GM08714 (cell line): ENCODE measurements around the gene PPP1R16B.
A peak's percentile ranks its signal among the peaks of the same experiment; 100 is the strongest.
"Not testable (repeated sequence)": the region's sequence is repeated elsewhere in the genome, so short reads cannot be mapped to it uniquely, and the experiment has no call there.

Experiments used
- H3K4me3 ChIP-seq: fragments of 200-500 bp; sonication (Bioruptor generic); 2 replicates; pipeline ENCODE4 v1.5.1; 2014; ENCODE audit warnings: mild to moderate bottlenecking, low read length, inconsistent platforms
- ZNF274 ChIP-seq: IDR thresholded peaks from 2 replicates; pipeline ENCODE4 v1.6.1; 2012; ENCODE audit warnings: mild to moderate bottlenecking, low read depth, low read length

The PPP1R16B gene

DNA sequence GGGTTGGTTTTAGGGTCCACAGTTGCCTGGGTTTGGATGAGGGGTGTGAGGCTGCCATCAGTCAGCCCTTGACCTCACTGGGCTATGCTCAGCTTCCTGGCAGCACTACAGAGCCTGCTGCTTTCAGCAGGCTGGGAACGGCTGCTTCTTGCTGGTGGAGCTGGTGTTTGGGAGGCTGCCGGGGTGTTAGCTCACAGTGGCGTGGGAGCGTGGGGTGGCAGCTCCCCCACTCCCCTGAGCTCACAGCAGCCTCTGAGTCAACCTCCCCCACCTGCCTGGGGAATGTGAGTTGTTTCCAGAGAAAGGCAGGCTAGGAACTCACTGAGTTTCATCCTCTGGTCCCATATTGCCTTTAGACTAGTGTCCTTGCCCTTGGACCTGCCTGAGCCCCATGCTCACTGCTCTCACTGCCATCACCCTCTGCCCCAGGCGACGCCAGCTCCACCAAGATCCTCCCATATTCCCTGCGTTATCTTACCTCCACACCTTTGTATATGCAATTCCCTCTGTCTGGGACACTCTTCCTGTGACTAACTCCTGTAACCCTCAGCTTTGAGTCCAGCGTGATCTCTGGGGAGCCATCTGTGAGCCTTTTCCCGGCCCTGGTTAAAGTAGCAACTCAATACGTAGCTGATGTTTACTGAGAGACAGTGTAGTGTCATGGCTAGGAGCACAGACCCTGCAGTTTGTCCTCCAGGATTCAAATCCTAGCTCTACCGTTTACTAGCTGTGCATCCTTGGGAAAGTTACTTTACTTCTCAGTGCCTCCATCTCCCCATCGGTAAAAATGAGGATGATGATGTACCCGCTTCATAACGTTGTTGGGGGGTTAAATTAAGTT lies 34.8 kb downstream of the PPP1R16B start:
- TF ChIP-seq ZNF274, result no peak
- no peak overlapping the region for H3K4me3 ChIP-seq

DNA sequence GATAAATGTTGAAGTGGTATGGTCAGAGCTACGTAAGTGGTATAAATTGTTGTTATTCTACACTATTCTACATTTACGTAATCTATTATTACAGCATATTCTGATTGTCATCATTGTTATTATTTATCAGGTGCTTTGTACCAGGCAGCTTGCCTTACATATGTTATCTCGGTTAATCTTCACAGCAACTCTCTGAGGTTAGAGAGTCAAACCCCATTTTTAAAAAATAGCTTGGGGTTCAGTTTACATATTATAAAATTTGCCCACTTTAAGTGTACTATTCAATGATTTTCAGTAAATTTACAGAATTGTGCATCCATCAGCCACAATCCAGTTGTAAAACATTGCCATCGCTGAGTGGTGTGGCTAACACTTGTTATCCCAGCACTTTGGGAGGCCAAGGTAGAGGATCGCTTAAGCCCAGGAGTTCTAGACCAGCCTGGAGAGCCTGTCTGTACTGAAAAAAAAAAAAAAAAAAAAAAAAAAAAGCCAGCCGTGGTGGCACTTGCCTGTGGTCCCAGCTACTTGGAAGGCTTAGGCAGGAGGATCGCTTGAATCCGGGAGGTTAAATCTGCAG lies 35.5 kb downstream of the PPP1R16B start:
- TF ChIP-seq ZNF274, result no peak
- no peak overlapping the region for H3K4me3 ChIP-seq

DNA sequence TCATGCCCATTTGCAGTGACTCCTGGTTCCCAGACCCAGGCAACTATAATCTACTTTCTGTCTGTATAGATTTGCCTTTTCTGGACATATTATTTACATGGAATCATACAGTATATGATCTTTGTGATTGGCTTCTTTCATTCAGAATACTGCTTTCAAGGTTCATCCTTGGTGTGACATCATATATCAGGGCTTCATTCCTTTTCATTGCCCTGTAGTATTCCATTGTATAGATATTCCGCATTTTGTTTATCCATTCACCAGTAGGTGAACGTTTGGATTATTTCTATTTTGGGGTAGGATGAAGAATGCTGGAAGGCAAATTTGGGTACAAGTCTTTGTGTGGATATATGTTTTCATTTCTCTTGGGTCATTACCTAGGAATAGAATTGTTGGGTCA lies 36.1 kb downstream of the PPP1R16B start:
- H3K4me3 ChIP-seq, result no peak overlapping the region
- TF ChIP-seq ZNF274, result no peak

DNA sequence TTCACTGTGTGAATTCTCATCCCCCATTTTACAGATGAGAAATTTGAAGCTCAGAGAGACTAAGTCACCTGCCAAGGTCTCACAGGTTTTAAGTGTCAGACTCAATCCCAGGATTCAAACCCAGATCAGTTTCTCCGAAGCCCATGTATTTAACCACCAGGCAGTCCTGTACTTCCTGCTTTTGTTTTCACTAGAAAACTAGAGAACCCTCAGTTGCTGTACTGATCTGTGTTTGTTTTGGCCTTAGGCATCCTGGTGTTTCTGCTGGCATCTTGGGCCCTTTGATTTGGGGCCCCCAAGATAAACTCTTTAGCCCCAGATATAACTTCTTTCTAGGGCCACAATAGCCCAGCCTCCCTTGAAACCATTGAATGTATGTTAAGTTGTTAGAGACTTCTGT lies 36.5 kb downstream of the PPP1R16B start:
- H3K4me3 ChIP-seq, result peak overlapping the region; percentile 41; the same call in 1 of the 2 replicates
- TF ChIP-seq ZNF274, result no peak

DNA sequence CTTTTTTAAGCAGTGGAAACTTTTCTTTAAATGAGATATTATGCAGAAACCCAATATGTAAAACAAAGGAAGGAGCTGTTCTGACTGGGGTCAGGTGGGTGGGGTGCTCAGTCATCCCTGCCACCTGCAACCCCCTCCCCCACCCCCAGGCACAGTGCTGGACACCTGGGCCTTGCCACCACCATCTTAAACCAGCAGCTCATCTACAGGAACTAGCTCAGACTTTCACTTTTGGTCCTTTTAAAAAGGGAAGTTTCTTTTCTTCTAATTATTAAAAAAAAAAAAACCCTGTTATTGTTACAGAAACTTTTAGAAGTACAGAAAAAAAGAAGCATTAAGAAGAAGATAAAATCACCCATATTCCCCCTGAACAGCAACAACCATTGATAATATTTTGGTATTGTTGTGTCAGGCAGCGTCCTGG lies 37.1 kb downstream of the PPP1R16B start:
- no peak overlapping the region for H3K4me3 ChIP-seq

DNA sequence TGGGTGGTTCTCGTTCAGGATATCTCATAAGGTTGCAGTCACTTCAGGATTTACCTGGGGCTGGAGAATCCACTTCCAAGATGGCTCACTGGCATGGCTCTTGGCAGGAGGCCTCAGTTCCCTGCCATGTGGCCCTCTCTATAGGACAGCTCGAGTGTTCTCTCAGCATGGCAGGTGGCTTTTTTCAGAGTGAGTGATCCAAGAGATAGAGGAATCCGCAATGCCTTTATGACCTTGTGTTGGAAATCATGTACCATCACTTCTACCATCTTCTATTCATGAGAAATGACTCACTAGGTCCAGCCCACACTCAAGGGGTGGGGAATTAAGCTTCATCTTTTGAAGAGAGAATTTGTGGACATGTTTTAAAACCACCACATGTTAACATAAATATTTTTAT lies 37.8 kb downstream of the PPP1R16B start:
- no peak for TF ChIP-seq ZNF274

More for the DNA sequence above, 37.1 kb downstream of the PPP1R16B start:
- no peak for TF ChIP-seq ZNF274

DNA sequence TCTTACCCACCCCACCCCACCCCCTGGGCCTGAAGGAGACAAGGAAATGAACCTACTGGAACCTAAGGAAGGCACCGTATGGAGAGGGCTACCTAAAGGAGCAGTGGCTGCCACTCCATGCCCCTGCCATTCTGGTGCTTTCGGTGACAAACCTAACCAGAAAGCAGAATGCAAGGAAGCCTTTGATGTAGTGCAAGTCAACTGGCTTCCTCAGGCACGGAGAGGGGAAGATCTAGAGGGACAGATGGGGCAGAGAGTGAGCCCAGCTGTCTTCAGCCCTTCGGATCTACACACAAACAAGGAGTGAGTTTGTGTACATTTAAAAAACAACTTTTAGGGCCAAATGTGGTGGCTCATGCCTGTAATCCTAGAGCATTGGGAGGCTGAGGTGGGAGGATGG lies 39.5 kb downstream of the PPP1R16B start:
- no peak for TF ChIP-seq ZNF274
- H3K4me3 ChIP-seq, result no peak overlapping the region

More for the DNA sequence above, 37.8 kb downstream of the PPP1R16B start:
- peak overlapping the region; percentile 8; the same call in 1 of the 2 replicates for H3K4me3 ChIP-seq

DNA sequence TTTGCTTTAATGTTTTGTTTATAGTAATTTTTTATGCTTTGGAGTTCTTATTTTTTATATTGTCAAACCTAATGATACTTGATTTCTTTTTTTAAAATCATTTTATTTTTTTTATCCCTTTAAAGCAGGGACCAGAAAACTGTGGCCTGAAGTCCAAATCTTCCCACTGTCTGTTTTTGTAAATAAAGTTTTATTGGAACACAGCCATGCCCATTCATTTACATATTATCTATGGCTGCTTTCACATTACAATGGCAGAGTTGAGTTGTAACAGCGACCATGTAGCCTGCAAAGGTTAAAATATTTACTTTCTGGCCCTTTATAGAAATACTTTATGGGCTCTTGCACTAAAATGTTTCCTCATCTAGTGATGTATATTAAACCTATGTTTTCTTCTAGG lies 42.3 kb downstream of the PPP1R16B start:
- H3K4me3 ChIP-seq, result no peak overlapping the region
- no peak for TF ChIP-seq ZNF274

DNA sequence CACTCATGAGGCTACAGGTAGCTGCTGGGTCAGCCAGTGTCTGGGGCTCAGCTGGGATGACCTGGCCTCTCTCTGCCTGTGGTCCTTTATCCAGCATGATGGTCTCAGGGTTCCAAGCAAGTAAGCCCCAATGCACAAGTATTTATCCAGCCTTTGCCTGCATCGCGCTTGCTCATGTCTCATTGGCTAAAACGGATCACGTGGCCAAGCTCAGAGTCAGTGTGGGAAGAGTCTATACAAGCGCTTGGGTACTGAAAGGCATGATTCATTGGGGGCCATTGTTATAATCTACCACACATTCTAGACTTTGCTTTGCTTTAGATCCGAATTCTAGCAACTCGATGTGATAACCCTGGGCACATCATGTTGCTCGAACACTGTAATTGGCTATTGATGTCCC lies 48.3 kb downstream of the PPP1R16B start:
- no peak for TF ChIP-seq ZNF274
- H3K4me3 ChIP-seq, result no peak overlapping the region

DNA sequence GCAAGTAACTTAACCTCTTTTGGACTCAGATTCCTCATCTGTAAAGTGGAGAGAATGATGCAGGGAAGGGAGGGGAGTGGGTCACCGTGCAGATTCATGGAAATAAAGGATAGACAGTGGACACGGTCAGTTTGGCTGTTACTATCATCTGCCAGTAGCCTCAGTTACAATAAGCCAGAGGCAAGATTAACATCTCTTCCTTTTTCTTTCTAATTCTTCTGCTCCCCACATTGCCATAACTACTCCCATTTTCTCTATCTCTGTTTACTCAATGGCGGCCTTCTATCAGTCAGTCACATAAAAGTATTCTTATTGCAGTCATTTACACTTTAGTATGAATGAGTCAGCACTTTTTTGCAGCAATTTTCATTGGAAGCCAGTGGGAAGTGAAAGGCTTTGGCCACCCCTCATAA lies 49.2 kb downstream of the PPP1R16B start:
- no peak for TF ChIP-seq ZNF274
- no peak overlapping the region for H3K4me3 ChIP-seq

DNA sequence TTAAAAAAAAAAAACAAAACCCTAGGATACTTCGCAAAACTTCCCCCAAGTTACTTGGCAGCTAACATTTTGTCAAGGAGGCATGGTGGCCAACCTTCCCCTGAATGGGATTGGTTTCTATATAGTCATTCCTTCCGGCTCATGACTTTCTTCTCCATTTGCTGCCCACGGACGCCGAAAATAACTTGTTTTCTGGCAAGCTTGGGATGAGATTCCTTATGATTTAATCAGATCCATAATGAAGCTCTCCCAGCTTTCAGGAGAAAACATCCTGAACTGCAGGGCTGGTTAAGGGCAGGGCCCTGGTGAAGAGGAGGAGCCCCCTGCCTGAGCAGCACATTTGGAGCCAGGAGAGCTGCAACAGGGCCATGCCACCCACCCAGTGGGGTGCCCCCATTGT lies 49.9 kb downstream of the PPP1R16B start:
- no peak overlapping the region for H3K4me3 ChIP-seq
- no peak for TF ChIP-seq ZNF274

DNA sequence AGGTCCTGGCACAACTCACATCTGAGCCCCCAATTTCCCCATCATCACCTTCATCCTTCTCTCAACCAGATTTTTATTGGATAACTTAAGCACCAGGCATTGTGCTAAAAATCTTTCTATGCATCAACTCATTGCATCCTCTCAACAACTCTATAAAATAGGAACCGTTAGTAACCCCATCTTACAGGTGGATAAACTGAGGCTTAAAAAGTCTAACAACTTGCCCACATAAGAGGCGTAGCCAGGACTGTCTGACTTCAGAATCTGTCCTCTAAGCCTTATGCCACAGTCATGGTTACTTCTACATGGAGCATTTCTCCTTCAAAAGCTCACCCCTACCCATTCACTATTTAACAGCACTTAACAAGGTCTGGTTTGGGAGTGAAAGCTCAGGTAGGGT lies 51.1 kb downstream of the PPP1R16B start:
- no peak overlapping the region for H3K4me3 ChIP-seq
- TF ChIP-seq ZNF274, result no peak

DNA sequence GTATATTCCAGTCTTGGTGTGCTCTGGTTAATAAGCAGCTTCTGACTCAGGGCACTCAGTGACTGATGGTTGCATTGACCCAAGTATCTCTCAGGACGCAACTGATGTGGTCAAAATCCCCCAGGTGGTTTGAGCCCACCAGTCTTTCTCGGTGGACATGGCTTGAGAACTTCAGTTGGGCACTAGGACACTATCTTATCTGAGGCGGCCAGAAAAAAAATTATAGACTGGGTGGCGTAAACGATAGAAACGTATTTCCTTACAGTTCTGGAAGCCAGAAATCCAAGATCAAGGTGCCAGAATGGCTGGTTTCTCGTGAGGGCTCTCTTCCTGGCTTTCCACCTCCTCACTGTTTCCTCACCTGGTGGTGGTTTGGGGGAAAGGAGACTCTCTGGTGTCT lies 52.2 kb downstream of the PPP1R16B start:
- no peak for TF ChIP-seq ZNF274
- no peak overlapping the region for H3K4me3 ChIP-seq

DNA sequence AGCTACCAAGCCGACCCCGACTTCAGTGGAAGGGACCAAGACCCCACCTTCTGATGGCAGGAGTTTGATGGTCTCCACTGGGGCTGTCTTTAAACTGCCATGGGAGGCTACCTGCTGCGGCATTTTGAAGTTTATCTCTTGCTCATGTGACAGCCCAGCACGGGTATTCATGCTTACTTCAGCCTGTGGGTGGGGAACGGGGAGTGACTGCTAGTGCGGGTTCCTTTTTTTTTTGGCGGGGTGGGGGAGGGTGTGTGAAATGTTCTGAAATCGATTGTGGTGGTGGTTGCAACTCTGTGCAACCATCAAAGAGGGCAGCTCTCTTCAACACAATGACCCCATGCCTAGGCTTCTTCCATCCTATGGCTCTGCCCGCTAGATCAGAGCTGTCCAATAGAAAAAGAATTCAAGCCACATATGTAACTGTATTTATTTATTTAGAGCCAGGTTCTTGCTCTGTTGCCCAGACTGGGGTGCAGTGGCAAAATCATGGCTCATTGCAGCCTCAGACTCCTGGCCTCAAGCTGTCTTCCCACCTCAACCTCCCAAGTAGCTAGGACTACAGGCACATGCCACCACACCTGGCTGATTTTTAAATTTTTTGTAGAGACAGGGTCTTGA lies 53.7 kb downstream of the PPP1R16B start:
- no peak overlapping the region; the same call in 1 of the 2 replicates for H3K4me3 ChIP-seq
- no peak for TF ChIP-seq ZNF274

DNA sequence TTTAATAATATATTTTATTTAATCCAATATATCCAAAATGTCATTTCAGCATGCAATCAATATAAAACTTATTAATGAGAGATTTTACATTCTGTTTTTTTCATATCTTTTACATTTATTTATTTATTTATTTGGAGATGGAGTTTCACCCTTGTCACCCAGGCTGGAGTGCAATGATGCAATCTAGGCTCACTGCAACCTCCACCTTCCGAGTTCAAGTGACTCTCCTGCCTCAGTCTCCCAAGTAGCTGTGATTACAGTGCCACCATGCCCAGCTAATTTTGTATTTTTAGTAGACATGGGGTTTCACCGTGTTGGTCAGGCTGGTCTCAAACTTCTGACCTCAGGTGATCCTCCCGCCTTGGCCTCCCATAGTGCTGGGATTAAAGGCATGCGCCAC lies 54.4 kb downstream of the PPP1R16B start:
- not testable (repeated sequence) for H3K4me3 ChIP-seq
